Stomach (tissue), 4 donors: ENCODE measurements around the gene PLSCR1.

ENCODE experiments used
- EP300 ChIP-seq: sonication (generic); formaldehyde crosslinking; IDR thresholded peaks from one replicate; pipeline ENCODE4 v1.6.1; 2017; ENCODE audit warnings: antibody characterized with exemption
- POLR2A ChIP-seq, 4 donors: fragments of 450-650 bp; IDR thresholded peaks; one replicate each; pipeline ENCODE4 v1.6.1; 2016; ENCODE audit warnings: antibody characterized with exemption in 4 of 4, control low read depth in 2 of 4, mild to moderate bottlenecking in 1 of 4, moderate library complexity in 1 of 4
- TF ChIP-seq, protein P1 (sequence below), 7 experiments: fragments of 450-650 bp in 4 of 7; fragments of 200-600 bp in 3 of 7; sonication (generic) in 3 of 7; IDR thresholded peaks; one replicate each; pipeline ENCODE4 v1.5.1; 2016 to 2019; ENCODE audit warnings: antibody characterized with exemption in 7 of 7, control low read depth in 2 of 7, mild to moderate bottlenecking in 1 of 7

DNA sequence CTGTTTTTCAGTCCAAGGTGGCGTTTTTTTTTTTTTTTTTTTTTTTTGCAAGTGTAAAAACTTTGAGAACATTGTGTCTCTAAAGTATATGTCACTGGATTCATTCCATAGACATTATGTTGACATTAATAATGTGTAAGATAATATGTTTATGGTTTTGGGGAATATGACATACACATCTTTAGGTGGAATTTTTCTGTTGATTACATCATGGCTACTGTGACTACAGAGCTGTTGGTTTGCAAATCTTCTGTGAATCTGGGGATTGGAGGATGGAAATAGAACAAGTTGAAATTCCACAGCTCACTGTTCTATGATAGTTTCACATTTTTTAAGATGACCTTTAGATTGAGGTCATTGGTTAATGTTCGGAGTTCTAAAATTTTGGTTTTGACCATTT, 50.6 kb downstream of the PLSCR1 start:
- TF ChIP-seq, protein P1, sequence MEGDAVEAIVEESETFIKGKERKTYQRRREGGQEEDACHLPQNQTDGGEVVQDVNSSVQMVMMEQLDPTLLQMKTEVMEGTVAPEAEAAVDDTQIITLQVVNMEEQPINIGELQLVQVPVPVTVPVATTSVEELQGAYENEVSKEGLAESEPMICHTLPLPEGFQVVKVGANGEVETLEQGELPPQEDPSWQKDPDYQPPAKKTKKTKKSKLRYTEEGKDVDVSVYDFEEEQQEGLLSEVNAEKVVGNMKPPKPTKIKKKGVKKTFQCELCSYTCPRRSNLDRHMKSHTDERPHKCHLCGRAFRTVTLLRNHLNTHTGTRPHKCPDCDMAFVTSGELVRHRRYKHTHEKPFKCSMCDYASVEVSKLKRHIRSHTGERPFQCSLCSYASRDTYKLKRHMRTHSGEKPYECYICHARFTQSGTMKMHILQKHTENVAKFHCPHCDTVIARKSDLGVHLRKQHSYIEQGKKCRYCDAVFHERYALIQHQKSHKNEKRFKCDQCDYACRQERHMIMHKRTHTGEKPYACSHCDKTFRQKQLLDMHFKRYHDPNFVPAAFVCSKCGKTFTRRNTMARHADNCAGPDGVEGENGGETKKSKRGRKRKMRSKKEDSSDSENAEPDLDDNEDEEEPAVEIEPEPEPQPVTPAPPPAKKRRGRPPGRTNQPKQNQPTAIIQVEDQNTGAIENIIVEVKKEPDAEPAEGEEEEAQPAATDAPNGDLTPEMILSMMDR (IDR thresholded peaks at IDR 0.05) = no peak
- no peak for TF ChIP-seq POLR2A (IDR thresholded peaks at IDR 0.05)
- no peak for TF ChIP-seq EP300
